Sigmoid colon (tissue), 7 donors: ENCODE results near the gene VWA1. TPM values are rescaled to one million over a fixed set of nuclear protein-coding genes. Genes with fewer than 3 reads are reported as not detected.
"Not testable (repeated sequence)": the region's sequence is repeated elsewhere in the genome, so short reads cannot be mapped to it uniquely, and the experiment has no call there.

Experiments
- DNase-seq: peaks from one replicate; pipeline ENCODE4 v3.0.0-alpha.2; 2019
- H3K27ac ChIP-seq, 4 donors: fragments of 200-600 bp; sonication (generic); one replicate each; pipeline ENCODE4 v1.5.1; 2016 to 2019; ENCODE audit warnings: mild to moderate bottlenecking in 1 of 4
- H3K27me3 ChIP-seq, 3 donors: fragments of 200-600 bp; sonication (generic); one replicate each; pipeline ENCODE4 v1.5.1; 2019; ENCODE audit warnings: mild to moderate bottlenecking in 1 of 3
- H3K36me3 ChIP-seq, 4 donors: fragments of 200-600 bp; sonication (generic); one replicate each; pipeline ENCODE4 v1.5.1; 2016 to 2019
- H3K4me1 ChIP-seq, 4 donors: fragments of 200-600 bp; sonication (generic); one replicate each; pipeline ENCODE4 v1.5.1; 2017 to 2019
- H3K4me3 ChIP-seq, 4 donors: fragments of 200-600 bp; sonication (generic); one replicate each; pipeline ENCODE4 v1.5.1; 2017 to 2019; ENCODE audit warnings: mild to moderate bottlenecking in 2 of 4, moderate library complexity in 1 of 4
- H3K9me3 ChIP-seq, 4 donors: fragments of 200-600 bp in 3 of 4; sonication (generic) in 3 of 4; one replicate each; pipeline versions ENCODE4 v1.5.1 to v1.6.1; 2013 to 2019
- CTCF ChIP-seq, 4 experiments: fragments of 450-650 bp in 3 of 4; fragments of 200-600 bp in 1 of 4; IDR thresholded peaks; one replicate each; pipeline ENCODE4 v1.5.1; 2016 to 2019; ENCODE audit warnings: antibody characterized with exemption in 4 of 4, mild to moderate bottlenecking in 3 of 4, moderate library complexity in 2 of 4
- EP300 ChIP-seq, 4 donors: sonication (generic); formaldehyde crosslinking; IDR thresholded peaks; one replicate each; pipeline ENCODE4 v1.6.1; 2017; ENCODE audit warnings: antibody characterized with exemption in 4 of 4
- POLR2A ChIP-seq, 2 donors: fragments of 450-650 bp; IDR thresholded peaks; one replicate each; pipeline ENCODE4 v1.6.1; 2016; ENCODE audit warnings: antibody characterized with exemption in 2 of 2, mild to moderate bottlenecking in 2 of 2, moderate library complexity in 2 of 2
- POLR2AphosphoS5 ChIP-seq, 4 donors: sonication (generic); formaldehyde crosslinking; IDR thresholded peaks; one replicate each; pipeline ENCODE4 v1.6.1; 2017; ENCODE audit warnings: antibody characterized with exemption in 4 of 4
- WGBS, 2 donors: extraction: QIAGEN DNeasy Blood & Tissue Kit; methylation state at CpG; one replicate each; pipeline ENCODE4 v1.1.7; 2013; 5-methylcytosine and 5-hydroxymethylcytosine counted together
- intact Hi-C: fragments of 100-400 bp; cut with DNase I; formaldehyde crosslinking; loops from one replicate; pipeline ENCODE4 v1.15.1; 2023
- polyA plus RNA-seq, 3 donors: library from polyadenylated mRNA; stranded (reverse); fragments of 200-250 nt; gene quantifications; one replicate each; pipeline ENCODE4 v1.2.3, GENCODE V29; 2013
- total RNA-seq, 4 donors: library from RNA; depleted of rRNA; stranded (reverse); fragments of >200 nt; gene quantifications; one replicate each; pipeline ENCODE4 v1.1.0, GENCODE V29; 2016
- donor health status: healthy with polysubstance abuse.
- donor health status: Bipolar disorder and iron deficiency.
- donor health status: healthy.

The VWA1 gene
- total and polyA plus RNA-seq, 7 donors, result 2.4 to 107 (median 47.1) TPM

GRCh38 chr1:1428174-1428573, 7.3 kb upstream of the VWA1 start:
- Histone ChIP-seq H3K27me3 (no peaks in the 10 kb centered on the region), H3K27ac (peak overlapping the region; percentile 93 to 99 (median 96)), H3K4me3 (no peak overlapping the region), H3K36me3 (no peaks in the 10 kb centered on the region), H3K9me3 (no peaks in the 10 kb centered on the region), H3K4me1 (peaks cover 0 to 55% (median 53%) of the 10 kb centered on the region in 4 donors)
- intact Hi-C loops, result no loop called here
- WGBS, 2 donors, result 56 to 82% methylated on average over 19 of the region's 19 CpGs
- no peak for DNase-seq
- no peak for TF ChIP-seq POLR2AphosphoS5 (IDR thresholded peaks at IDR 0.05)
- no peak for TF ChIP-seq CTCF (IDR thresholded peaks at IDR 0.05)
- TF ChIP-seq POLR2A (IDR thresholded peaks at IDR 0.05), result no peak
- no peak for TF ChIP-seq EP300 (IDR thresholded peaks at IDR 0.05)

- 88 to 92% methylated on average over 6 of the region's 6 CpGs for WGBS, 2 donors
- intact Hi-C loops, H3K9me3 ChIP-seq, H3K27me3 ChIP-seq, DNase-seq, H3K36me3 ChIP-seq, H3K4me3 ChIP-seq: not testable (repeated sequence)
- Histone ChIP-seq H3K4me1 (peaks cover 0 to 63% (median 61%) of the 10 kb centered on the region in 4 donors), H3K27ac (peak overlapping the region; percentile 93 to 99 (median 96))
Observed at GRCh38 chr1:1428967-1429366, 6.5 kb upstream of the VWA1 start.

- 62 to 77% methylated on average over 6 of the region's 6 CpGs for WGBS, 2 donors
Observed at GRCh38 chr1:1429671-1430073, 5.8 kb upstream of the VWA1 start.

GRCh38 chr1:1430114-1430982, 5.1 kb upstream of the VWA1 start:
- Histone ChIP-seq H3K27me3 (no peaks in the 10 kb centered on the region), H3K27ac (peak overlapping the region; percentile 93 to 99 (median 96)), H3K4me3 (peak overlapping the region in 3 of 4 donors; percentile 3 to 22 (median 11)), H3K36me3 (no peaks in the 10 kb centered on the region), H3K9me3 (no peaks in the 10 kb centered on the region), H3K4me1 (peaks cover 0 to 77% (median 75%) of the 10 kb centered on the region in 4 donors)
- TF ChIP-seq POLR2AphosphoS5 (IDR thresholded peaks at IDR 0.05), result peak in 3 of 4 donors; percentile 58 to 65 (median 61)
- no peak for TF ChIP-seq EP300 (IDR thresholded peaks at IDR 0.05)
- TF ChIP-seq CTCF (IDR thresholded peaks at IDR 0.05), result peak; percentile 10 to 49 (median 25)
- TF ChIP-seq POLR2A (IDR thresholded peaks at IDR 0.05), result no peak
- intact Hi-C loops, result no loop called here
- 53 to 60% methylated on average over 35 of the region's 35 CpGs for WGBS, 2 donors
- peak; percentile 92 for DNase-seq

More at GRCh38 chr1:1429671-1430073, 5.8 kb upstream of the VWA1 start:
- Histone ChIP-seq H3K4me1 (peaks cover 0 to 70% (median 68%) of the 10 kb centered on the region in 4 donors), H3K9me3 (no peaks in the 10 kb centered on the region), H3K27ac (peak overlapping the region; percentile 93 to 99 (median 96)), H3K36me3 (no peaks in the 10 kb centered on the region), H3K4me3 (no peak overlapping the region), H3K27me3 (no peaks in the 10 kb centered on the region)
- TF ChIP-seq EP300 (IDR thresholded peaks at IDR 0.05) (no peak), POLR2A (IDR thresholded peaks at IDR 0.05) (no peak), CTCF (IDR thresholded peaks at IDR 0.05) (no peak), POLR2AphosphoS5 (IDR thresholded peaks at IDR 0.05) (peak in 1 of 4 donors; percentile 2)
- DNase-seq, result no peak
- intact Hi-C loops, result no loop called here

GRCh38 chr1:1430992-1431844, 4.3 kb upstream of the VWA1 start:
- Histone ChIP-seq H3K27ac (peak overlapping the region; percentile 93 to 99 (median 96)), H3K4me1 (peaks cover 0 to 83% (median 81%) of the 10 kb centered on the region in 4 donors), H3K4me3 (peak overlapping the region in 2 of 4 donors; percentile 11 to 22), H3K9me3 (no peaks in the 10 kb centered on the region), H3K27me3 (no peaks in the 10 kb centered on the region), H3K36me3 (no peaks in the 10 kb centered on the region)
- DNase-seq, result no peak
- intact Hi-C loops, result no loop called here
- 57% methylated on average over 18 of the region's 18 CpGs for WGBS, 2 donors
- TF ChIP-seq CTCF (IDR thresholded peaks at IDR 0.05) (no peak), EP300 (IDR thresholded peaks at IDR 0.05) (no peak), POLR2AphosphoS5 (IDR thresholded peaks at IDR 0.05) (no peak), POLR2A (IDR thresholded peaks at IDR 0.05) (no peak)
